Left colon (tissue), 2 donors: Measurements from ENCODE around the gene MARK3. TPM values are rescaled to one million over a fixed set of nuclear protein-coding genes. Genes with fewer than 3 reads are reported as not detected.
A peak's percentile ranks its signal among the peaks of the same experiment; 100 is the strongest.

Experiments used
- ATAC-seq: fragments of 200-7000 bp; cut with Tn5 transposase; one replicate; pipeline ENCODE4 v1.9.1; 2020; ENCODE audit warnings: mild to moderate bottlenecking, moderate library complexity
- DNase-seq, 2 donors: peaks; one replicate each; pipeline ENCODE4 v3.0.0-alpha.2; 2020
- intact Hi-C, 2 donors: fragments of 100-400 bp; cut with DNase I in 1 of 2; cut with micrococcal nuclease in 1 of 2; formaldehyde crosslinking; loops; one replicate each; pipeline versions ENCODE4 v1.11.2 to v1.14.0; 2022; cut with DNase I, micrococcal nuclease
- total RNA-seq, 2 donors: library from RNA; stranded (reverse); fragmentation: NEBNext Ultra II Directional; extraction: Animal tissue kit (Norgen Biotek cat#: 25700); gene quantifications; one replicate each; pipeline ENCODE4 v1.2.1, GENCODE V29; 2021
- donor health status: DM: no; HTN: no; CAD: no.
- donor health status: DM: yes; HTN: yes; CAD: no.

The MARK3 gene
- total RNA-seq, 2 donors from 2014 or later: 55.6 to 68.4 TPM

DNA sequence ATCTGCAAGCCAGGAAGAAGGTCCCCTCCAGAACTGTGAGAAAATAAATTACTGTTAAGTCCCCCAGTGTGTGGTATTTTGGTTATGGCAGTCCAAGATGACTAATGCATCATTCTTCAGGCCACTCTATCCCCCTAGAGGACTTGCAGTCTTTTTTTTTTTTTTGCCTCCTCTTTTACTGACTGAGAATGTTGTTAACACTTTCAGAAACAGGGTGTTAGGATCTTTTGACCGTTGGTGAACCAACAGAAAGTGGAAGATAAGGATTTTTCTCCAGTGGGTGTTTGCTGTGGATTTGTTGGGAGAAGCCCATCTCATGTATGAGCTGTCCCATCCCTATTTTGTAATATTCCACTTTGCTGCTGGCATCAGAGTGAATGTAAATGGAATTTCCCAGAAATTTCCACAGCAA is 37.8 kb downstream of the MARK3 start:
- intact Hi-C loops: no loop called here
- ATAC-seq (no peak), DNase-seq (no peak)

DNA sequence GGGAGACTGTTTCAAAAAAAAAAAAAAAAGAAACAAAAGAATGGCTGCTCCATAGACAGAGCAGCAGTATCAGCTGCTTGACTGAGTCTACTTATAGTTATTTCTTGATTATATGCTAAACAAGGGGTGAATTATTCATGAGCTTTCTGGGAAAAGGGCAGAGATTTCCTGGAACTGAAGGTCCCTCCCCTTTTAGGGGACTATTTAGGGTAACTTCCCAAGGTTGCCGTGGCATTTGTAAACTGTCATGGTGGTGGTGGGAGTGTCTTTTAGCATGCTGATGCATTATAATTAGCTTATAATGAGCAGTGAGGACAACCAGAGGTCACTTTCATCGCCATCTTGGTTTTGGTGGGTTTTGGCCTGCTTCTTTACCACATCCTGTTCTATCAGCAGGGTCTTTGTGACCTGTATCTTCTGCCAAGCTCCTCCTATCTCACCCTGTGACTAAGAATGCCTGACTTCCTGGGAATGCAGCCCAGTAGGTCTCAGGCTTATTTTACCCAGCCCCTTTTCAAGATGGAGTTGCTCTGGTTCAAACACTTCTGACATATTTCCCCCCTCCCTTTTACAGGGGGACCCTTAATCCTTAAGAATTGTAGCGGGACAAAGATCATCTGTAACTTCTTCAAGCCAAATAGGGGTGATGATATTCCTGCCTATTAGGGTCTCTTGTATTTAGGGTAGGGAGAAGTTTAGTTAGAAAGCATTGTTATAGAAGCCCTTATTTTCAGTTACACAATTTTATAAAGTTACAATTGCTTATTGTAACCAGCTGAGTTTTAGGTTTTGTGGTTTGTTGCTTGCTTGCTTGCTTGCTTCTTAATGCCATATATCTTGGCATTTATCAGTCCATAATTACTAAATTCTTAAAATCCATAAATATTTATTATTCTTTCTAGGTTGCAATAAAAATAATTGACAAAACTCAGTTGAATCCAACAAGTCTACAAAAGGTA is 42.5 kb downstream of the MARK3 start:
- no peak for ATAC-seq
- no peak for DNase-seq
- intact Hi-C loops: no loop called here

DNA sequence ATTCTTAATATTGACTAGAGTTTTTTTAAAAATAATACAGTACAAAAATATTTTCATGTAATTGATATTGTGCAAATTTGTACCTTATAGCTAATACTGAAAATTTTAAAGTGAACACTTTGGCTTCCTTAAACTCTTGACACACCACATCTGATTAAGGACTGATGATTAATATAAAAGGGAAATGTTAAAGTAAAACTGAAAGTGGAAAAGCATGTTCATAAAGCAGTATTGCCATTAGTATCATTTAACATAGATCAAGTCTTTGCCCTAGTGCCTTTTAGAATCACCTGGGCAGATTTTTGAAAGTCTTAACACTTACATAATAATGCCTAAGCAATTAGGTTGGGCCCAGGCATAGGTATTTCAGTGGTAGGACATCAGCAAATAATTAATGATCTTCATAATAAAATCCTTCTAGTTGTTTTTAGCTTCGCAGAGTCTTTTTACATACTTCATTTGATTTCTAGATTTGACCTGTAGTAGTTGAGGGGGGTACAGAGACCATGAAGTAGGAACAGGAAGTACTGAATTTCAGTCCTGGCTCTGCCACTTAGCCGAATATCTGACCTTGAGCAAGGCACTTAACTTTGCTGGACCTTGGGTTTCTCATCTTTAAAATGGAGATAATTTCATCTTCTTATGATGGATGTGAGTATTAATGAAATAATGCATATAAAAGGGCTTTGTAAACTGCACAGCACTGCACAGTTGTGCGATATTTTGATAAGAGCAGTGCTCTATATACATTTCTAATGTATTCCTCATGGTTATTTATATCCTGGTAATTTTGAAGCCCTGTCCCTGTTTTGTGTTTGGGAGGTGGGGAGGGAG is 43.7 kb downstream of the MARK3 start:
- intact Hi-C loops: no loop called here
- no peak for ATAC-seq
- no peak for DNase-seq

DNA sequence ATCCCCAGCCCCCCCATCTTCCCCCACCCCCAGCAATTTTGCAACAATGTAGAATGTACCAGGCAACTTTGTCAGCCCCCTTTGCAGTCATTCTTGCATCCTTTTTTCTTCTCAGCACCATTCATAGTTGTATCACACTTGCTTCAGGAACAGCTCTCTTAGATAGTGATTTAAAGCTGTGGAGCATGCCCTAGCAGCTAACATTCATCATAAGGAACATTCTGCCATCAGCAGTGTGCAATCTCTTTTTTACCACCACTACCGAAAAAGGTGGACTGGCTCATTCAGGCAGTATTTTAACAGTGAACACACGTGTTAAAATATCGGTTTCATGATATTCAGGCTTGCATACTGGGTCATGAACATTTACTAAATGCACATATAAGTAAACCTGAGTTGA is 45.1 kb downstream of the MARK3 start:
- intact Hi-C loops: no loop called here
- DNase-seq (no peak), ATAC-seq (no peak)

DNA sequence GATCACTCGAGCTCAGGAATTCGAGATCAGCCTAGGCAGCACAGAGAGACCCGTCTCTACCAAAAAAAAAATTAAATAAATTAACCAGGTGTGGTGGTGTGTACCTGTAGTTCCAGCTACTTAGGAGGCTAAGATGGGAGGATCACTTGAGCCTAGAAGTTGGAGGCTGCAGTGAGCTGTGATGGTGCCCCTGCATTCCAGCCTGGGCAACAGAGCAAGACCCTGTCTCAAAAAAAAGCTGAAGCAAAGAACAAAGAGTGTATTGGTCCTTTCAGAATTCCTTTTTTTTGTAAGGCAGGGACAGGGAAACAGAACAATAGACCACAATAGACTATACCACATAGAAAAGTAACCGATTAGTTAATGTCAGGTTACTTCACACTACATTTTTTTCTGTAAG is 47.4 kb downstream of the MARK3 start:
- no peak for ATAC-seq
- no peak for DNase-seq
- intact Hi-C loops: no loop called here

DNA sequence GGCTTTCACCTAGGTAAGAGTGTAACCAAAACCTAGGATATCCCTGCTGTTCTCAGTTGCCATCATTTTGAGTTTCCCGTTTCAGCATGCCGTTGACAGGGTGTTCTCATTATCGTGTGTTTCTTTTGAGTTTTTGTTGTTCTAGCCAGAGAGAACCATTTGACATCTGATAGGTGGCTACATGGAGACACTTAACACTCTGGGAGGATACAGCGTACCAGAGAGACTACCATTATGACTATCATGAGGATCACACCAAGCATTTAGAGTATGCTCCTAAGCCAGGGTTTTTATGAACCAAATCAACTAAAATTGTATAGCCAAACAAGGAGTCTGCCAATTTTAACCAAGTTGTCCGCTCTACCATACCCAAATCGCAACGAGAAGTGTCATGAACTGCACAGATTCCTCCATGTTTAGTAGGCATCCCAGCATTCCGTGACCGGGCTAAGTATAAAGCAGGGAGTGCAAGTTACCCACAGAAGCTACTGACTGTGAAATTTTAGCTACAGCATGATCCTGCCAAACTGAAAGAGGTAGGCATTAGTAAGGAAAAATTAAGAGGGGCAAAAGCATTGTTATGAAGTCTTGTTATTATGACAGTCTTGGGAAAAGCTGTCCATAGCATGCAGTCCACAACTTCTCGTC is 48.8 kb downstream of the MARK3 start:
- DNase-seq: no peak
- ATAC-seq: no peak
- intact Hi-C loops: no loop called here

DNA sequence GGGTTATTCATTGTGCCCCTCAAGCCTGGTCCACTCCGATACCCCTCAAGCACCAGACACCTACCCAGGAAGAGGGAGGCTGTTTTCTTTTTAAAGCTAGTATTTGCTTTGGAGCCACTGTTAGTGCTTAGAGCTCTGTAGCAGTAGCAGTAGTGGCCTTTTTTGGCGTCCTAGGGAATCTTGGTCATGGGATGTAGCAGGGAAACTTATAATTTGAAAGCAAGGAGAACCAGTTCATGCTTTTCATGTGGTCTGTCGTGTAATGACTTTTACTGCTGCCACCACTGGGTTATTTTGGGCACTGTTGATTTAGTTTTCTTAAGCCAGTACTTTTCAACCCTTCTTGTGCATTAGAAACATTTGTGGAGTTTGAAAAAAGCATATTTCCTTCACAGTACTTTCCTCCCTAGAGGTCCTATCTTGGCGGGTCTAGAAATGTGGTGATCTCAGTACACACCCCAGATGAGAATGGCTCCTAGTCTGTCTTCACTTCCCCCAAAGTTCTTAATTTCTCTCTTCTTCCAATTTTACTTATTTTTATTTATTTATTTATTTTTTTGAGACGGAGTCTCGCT is 49.7 kb downstream of the MARK3 start:
- ATAC-seq (no peak), DNase-seq (no peak)
- intact Hi-C loops: no loop called here

DNA sequence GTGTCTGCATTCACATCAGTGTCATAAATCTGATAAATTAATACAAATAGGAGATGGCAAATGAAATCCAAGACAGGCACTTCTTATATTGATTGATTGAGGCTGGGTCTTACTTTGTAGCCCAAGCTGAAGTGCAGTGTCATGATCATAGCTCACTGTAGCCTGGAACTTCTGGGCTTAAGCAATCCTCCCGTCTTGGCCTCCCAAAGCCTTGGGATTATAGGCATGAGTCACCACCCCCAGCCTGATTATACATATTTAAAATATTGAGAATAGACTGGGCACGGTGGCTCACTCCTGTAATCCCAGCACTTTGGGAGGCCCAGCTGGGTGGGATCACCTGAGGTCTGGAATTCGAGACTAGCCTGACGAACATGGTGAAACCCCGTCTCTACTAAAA is 51.3 kb downstream of the MARK3 start:
- intact Hi-C loops: no loop called here
- no peak for ATAC-seq
- no peak for DNase-seq

DNA sequence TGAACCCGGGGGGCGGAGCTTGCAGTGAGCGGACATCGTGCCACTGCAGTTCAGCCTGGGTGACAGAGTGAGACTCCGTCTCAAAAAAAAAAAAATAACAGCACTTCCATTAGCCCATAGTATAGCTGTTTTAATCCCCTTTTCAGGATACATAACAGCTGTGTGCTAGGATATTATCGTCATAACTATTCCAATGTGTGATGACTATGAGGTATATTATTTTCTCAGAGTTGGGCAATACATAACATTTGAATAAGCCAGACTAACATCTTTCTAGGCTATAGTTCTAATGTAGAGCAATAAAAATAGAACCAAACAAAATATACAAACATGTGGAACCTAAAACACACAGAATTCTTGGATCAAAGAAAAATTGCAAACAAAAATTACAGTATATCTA is 57.1 kb downstream of the MARK3 start:
- intact Hi-C loops: no loop called here
- ATAC-seq (no peak), DNase-seq (no peak)

DNA sequence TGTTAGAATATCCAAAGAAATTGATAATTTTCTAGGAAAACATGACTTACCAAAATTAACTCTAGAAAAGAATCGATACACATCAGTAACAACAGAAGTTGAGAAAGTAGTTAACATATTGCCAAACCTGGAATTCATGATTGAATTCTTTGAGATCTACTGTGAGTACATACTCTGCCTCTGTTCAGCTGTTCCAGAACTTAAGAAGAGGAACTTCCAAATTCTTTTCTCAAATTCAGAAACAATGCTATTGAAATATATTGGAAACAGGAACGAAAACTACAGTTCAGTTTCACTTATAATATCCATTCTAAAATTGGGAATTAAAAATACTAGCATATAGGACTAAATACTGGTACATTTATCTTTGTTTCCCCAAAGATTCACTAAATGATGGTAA is 57.9 kb downstream of the MARK3 start:
- intact Hi-C loops: no loop called here
- ATAC-seq (no peak), DNase-seq (no peak)

DNA sequence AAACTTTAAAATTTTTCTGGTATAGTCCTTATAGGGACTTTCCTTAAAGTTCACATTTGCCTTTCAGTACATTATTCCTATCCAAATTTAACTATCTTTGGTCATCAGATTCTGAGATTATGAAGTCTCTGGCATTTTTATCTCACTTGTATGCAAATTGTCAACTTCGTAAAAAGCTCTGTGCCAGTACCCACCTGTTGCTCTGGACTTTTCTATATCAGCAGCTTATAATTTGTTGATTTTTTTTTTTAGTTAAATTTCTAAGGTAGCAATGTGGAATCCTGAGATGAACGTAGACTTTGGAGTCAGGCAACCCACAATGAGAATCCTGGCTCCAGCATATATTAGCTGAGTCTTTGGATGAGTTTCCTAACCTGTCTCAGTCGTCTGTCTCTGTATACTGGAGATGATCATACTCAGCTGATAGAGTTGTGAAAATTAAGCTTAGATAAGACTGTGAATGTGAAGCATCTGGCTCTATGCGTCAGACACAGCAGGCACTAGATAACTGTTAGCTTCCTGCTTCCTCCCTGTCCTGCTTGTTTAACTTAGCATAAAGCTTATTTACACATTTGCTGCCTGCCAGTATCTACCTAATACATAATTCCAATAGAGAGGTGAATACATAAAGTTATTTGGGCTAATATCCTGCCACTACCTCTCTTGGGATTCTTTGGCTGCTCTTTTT is 59.8 kb downstream of the MARK3 start:
- intact Hi-C loops: no loop called here

DNA sequence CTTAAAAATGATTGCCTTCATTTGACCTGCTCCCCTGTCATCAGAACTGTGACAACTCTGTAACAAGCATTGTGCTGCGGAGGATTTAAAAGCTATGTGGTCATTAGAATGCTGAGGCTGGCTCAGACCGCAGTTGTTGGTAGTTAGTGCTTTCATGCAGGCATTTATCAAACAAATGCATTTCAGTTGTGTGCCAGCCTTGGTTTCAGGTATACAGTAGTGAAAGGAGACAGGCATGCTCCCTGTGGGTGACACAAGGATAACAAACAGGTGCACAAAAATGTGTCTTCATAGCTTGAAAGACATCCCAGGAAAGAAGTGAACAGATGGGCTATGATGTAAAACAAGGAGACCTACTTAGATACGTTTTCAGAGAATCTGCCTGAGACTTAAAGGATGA is 60.6 kb downstream of the MARK3 start:
- ATAC-seq: no peak
- intact Hi-C loops: no loop called here
- no peak for DNase-seq

More for the DNA sequence above, 59.8 kb downstream of the MARK3 start:
- DNase-seq (no peak), ATAC-seq (peak; percentile 76)

DNA sequence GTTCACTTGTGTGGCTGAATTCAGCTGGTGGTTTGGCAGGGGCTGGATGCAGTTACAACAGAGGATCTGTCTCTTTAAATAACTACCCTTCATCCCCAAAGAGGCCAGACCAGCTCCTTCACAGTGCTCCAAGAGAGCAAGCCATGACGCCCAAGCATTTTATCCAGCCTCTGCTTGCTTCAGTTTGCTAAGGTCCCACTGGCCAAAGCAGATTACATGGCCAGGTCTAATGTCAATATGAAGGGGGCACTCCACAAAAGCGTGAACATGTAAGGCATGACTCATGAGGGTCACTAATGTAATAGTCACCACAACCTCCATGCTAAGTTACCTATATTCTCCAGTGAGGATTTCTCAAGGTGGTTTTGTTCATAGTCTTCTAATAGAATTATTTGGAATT is 62.9 kb downstream of the MARK3 start:
- intact Hi-C loops: no loop called here
- no peak for ATAC-seq
- DNase-seq: no peak

DNA sequence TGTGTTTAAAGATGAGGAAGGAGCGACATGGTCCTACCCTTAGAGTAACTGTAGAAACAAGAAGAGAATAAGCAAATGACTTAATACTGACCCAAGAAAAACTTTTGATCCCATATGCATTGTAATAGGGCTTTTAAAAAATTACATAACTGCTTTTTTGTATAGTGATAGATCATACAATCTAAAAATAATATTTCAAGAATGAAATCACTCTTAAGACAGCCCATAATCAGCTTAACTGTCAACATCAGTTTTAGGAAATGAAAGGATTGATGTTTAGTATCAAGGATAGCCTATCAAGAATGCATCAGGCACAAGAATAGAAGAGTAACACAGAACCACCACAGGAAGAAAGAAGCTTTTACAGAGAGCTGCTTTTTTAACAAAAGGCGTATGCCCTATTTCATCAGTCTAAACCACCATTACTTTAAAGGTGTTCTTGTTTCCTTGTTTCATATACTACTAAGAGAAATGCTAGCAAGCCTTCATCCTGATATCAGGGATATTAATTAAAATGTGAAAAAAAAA is 64.5 kb downstream of the MARK3 start:
- ATAC-seq (no peak), DNase-seq (no peak)
- intact Hi-C loops: no loop called here

DNA sequence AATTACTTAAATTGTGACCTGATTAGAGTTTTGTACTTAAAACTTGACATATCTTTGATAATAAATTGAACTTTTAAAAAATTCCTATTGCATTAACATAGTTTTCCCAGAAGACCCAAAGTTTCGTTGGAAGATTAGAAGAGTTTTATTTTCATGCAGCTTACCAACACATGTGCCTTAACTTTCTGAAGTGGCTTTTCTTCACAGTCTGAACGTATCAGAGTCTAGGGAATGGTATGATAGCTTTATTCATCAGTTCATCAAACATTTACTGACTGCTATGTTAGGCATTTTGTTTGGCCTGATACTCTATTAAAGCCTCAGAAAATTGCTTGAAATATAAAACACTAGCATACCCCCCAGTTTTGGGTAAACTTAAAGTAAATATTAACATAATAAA is 65.2 kb downstream of the MARK3 start:
- ATAC-seq (no peak), DNase-seq (no peak)
- intact Hi-C loops: no loop called here

DNA sequence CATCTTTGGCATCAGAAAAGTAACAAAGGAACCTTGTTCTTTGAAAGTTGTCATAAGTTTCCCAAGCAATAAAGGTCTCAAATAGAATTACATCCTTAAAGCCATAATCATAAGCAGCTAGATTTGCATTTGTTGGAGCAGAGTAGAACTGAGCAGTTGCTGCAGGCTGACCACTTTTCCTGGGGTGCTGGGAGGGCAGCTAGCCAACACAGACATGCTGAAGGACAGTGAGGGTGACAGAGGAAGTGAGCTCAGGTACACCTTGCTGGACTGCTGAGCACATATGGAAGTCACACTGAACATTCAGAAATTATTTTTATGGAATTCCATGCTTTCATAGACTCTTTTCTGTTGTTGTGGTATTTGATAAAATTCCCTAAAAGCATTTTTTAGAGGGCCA is 66.2 kb downstream of the MARK3 start:
- DNase-seq (no peak), ATAC-seq (no peak)

DNA sequence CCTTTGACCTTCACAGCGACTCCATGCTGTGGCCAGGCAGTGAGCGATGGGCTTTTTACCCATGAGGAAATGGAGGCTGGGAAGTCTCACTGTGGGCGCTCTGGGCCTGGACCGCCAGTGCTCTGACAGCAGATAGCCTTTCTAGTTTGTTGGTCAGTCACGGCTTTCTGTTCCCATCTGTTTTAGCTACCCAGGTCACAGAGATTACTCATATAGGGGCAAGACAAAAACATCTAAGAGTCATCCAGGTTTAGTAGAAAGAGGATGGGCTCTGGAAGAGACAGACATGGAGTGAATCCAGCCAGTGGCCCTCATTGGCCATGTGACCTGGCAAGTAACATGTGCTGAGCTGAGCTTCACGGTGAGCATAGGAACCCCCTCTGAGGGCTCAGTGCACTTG is 68.6 kb downstream of the MARK3 start:
- DNase-seq (no peak), ATAC-seq (no peak)
- intact Hi-C loops: no loop called here

More for the DNA sequence above, 66.2 kb downstream of the MARK3 start:
- intact Hi-C loops: no loop called here

DNA sequence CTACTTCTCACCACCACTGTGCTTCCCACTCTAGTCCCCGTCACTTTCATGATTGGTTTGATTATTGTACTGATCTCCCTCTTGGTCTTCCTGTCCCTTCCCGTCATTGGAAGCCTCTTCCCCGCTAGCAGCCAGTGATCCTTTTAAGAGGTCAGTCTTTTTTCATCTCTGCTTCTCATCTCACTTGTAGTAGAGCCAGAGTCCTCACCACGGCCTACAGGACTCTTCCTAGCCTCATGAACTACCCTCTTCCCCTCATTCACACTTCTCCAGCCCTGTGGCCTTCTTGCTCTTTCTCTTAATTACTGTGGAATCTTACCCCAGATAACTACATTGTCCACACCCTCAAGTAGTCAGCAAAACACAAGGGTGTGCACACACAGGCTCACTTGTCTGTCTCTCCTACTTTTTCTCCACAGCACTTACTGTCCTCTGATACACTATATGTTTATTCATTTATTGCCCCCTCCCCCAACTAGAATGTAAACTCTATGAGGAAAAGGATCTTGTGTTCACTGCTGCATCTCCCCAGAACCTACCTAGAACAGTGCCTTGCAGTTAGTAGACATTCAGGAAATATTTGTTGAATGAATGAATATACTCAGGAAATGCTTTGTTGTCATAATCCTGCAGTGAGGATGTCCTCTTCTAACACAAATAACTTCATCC is 71.1 kb downstream of the MARK3 start:
- ATAC-seq (peak; percentile 73), DNase-seq (no peak)
- intact Hi-C loops: no loop called here
